PFSK-1 (cell line): ENCODE measurements around the gene ANGPTL8.

Experiments used
- FOXP2 ChIP-seq: optimal IDR thresholded peaks from 2 replicates; pipeline ENCODE3; 2011; ENCODE audit warnings: borderline replicate concordance, control low read depth, inconsistent platforms; ENCODE audit not compliant: insufficient read depth; ENCODE audit errors: extremely low read length, extremely low read depth
- POLR2AphosphoS5 ChIP-seq: IDR thresholded peaks from 2 replicates; pipeline ENCODE4 v1.6.1; 2012; ENCODE audit warnings: low read depth, mild to moderate bottlenecking, control low read depth, low read length, moderate library complexity
- REST ChIP-seq, 2 experiments: IDR thresholded peaks; 2 replicates each; pipeline versions ENCODE4 v1.6.1 to v1.8.0; 2011 to 2012; ENCODE audit warnings: low read depth in 2 of 2, low read length in 2 of 2, control low read depth in 1 of 2, inconsistent platforms in 1 of 2, mild to moderate bottlenecking in 1 of 2, moderate library complexity in 1 of 2; ENCODE audit not compliant: insufficient read depth in 1 of 2
- SIN3A ChIP-seq: IDR thresholded peaks from 2 replicates; pipeline ENCODE4 v1.6.1; 2012; ENCODE audit warnings: mild to moderate bottlenecking, low read length, moderate library complexity, borderline replicate concordance; ENCODE audit not compliant: insufficient read depth
- TAF1 ChIP-seq: IDR thresholded peaks from 2 replicates; pipeline ENCODE4 v1.6.1; 2012; ENCODE audit warnings: low read length, control low read depth, borderline replicate concordance; ENCODE audit not compliant: insufficient read depth

ANGPTL8 gene

GRCh38 chr19:11290256-11290655 lies 50.8 kb downstream of the ANGPTL8 start:
- TF ChIP-seq FOXP2 (no peak), TAF1 (no peak), REST (IDR thresholded peaks at IDR 0.05; ENCODE audit: insufficient read depth in 1 of 2, low read depth in 2 of 2, low read length in 2 of 2) (no peak), POLR2AphosphoS5 (no peak), SIN3A (no peak)

DNA sequence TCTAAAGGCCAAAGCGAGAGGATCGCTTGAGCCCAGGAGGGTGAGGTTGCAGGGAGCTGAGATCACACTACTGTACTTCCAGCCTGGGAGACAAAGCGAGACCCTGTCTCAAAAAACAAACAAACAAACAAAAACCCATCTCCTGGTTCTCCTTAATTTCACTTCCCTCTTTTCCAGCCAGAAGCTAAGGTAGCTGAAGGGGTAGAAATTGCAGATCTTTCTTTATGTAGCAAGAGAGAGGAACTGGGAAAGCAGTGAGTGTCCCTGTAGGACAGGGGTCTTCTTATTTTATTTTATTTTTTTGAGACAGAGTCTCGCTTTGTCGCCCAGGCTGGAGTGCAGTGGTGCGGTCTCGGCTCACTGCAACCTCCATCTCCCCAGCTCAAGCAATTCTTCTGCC lies 52.0 kb downstream of the ANGPTL8 start:
- TF ChIP-seq TAF1 = no peak
- TF ChIP-seq FOXP2 = no peak
- TF ChIP-seq SIN3A = no peak
- TF ChIP-seq POLR2AphosphoS5 = no peak
- no peak for TF ChIP-seq REST (IDR thresholded peaks at IDR 0.05; ENCODE audit: insufficient read depth in 1 of 2, low read depth in 2 of 2, low read length in 2 of 2)
